ENCODE measurements around the gene CCDC17. TPM values are rescaled to one million over a fixed set of nuclear protein-coding genes. Genes with fewer than 3 reads are reported as not detected.

Gene CCDC17
- total RNA-seq, 1 experiment from 2014 or later = 1.9 TPM

GRCh38 chr1:45659222-45659621 is 35.4 kb upstream of the CCDC17 start:
- no peaks in the 10 kb centered on the region; the same call in 1 of the 2 replicates for H3K27me3 Mint-ChIP-seq (ENCODE audit: low read depth)
- H4K5ac ChIP-seq (ENCODE audit: insufficient read length, low read depth, low read length) = no peak overlapping the region

More at GRCh38 chr1:45659222-45659621, 35.4 kb upstream of the CCDC17 start:
- Histone ChIP-seq H2BK120ac (ENCODE audit: low read depth, low read length, poor library complexity, severe bottlenecking) (no peak overlapping the region), H3K23me2 (ENCODE audit: insufficient read length, low read depth, low read length, poor library complexity, severe bottlenecking) (no peaks in the 10 kb centered on the region), H3K14ac (ENCODE audit: insufficient read depth, low read length) (no peak overlapping the region), H3K4me2 (ENCODE audit: insufficient read depth, insufficient read length, low read length) (no peak overlapping the region), H2BK12ac (ENCODE audit: insufficient read length, low read depth, low read length) (no peak overlapping the region), H3K79me1 (ENCODE audit: insufficient read depth, low read depth, low read length, poor library complexity, severe bottlenecking) (peaks cover 5% of the 10 kb centered on the region), H2BK15ac (ENCODE audit: low read depth, low read length) (no peak overlapping the region), H3T11ph (ENCODE audit: low read length) (no peak overlapping the region), H3K4ac (ENCODE audit: low read depth, low read length) (no peak overlapping the region), H4K20me1 (ENCODE audit: control insufficient read depth, insufficient read depth, insufficient read length) (no peaks in the 10 kb centered on the region), H2AFZ (ENCODE audit: low read length) (no peak overlapping the region), H4K8ac (replicated peaks; ENCODE audit: insufficient read length, low read depth, low read length) (no peak overlapping the region), H3K9ac (ENCODE audit: extremely low read depth, insufficient read length, low read length) (no peak overlapping the region), H2BK5ac (ENCODE audit: insufficient read length, low read length) (no peak overlapping the region), H3K79me2 (ENCODE audit: insufficient read depth, low read length) (peaks cover 6% of the 10 kb centered on the region; the same call in 1 of the 2 replicates), H3K18ac (ENCODE audit: insufficient read length, low read depth, low read length) (no peak overlapping the region), H3K27ac (ENCODE audit: insufficient read length, low read depth, low read length) (no peak overlapping the region), H3K4me1 (ENCODE audit: insufficient read depth, low read length) (no peaks in the 10 kb centered on the region), H3K56ac (ENCODE audit: insufficient read length, low read depth, low read length) (no peak overlapping the region), H3K27me3 (ENCODE audit: insufficient read depth, low read length) (no peaks in the 10 kb centered on the region), H2AK5ac (ENCODE audit: insufficient read length, low read length) (no peak overlapping the region), H3K9me3 (ENCODE audit: control insufficient read depth, low read depth, low read length) (no peaks in the 10 kb centered on the region), H3K23ac (ENCODE audit: insufficient read length, low read depth, low read length) (no peak overlapping the region), H2BK20ac (ENCODE audit: low read depth, low read length, poor library complexity, severe bottlenecking) (no peak overlapping the region), H4K91ac (ENCODE audit: insufficient read length, low read depth, low read length) (no peak overlapping the region)
- Mint-ChIP-seq H3K9me3 (no peaks in the 10 kb centered on the region; a peak in 1 of 5 replicates), H3K4me3 (no peak overlapping the region), H3K27ac (no peak overlapping the region), H3K36me3 (ENCODE audit: insufficient read depth in 1 of 3, low read depth in 3 of 3) (peaks cover 50 to 70% (median 69%) of the 10 kb centered on the region in 3 experiments), H3K4me1 (peaks cover 8% of the 10 kb centered on the region in 2 experiments; a peak in 3 of 4 replicates)
- no CpG with 5 or more reads among the region's 2 CpGs for WGBS (ENCODE audit: extremely low coverage, insufficient read length, low lambda C conversion rate)
- TF ChIP-seq CTCF (conservative IDR thresholded peaks at IDR 0.05) = no peak
- no peak for DNase-seq

All from H9 (cell line).